B cell (primary cell): ENCODE data around the gene FUT3. TPM values are rescaled to one million over a fixed set of nuclear protein-coding genes. Genes with fewer than 3 reads are reported as not detected.

Experiments used
- ATAC-seq: fragments of 200-7000 bp; cut with Tn5 transposase; one replicate; pipeline ENCODE4 v1.10.0; 2021; ENCODE audit warnings: low read depth, mild to moderate bottlenecking, moderate number of reproducible peaks, moderate library complexity
- CTCF ChIA-PET: fragments of 350-600 bp; sonication (Branson Sonifier 250); formaldehyde crosslinking; loops from one replicate; lab custom pipeline; 2021; ENCODE audit warnings: antibody characterized with exemption, inconsistent platforms; lab: Charles Lee
- POLR2A ChIA-PET: fragments of 350-600 bp; sonication (Branson Sonifier 250); formaldehyde crosslinking; loops from one replicate; lab custom pipeline; 2021; ENCODE audit warnings: antibody characterized with exemption; lab: Charles Lee
- DNase-seq: peaks from one replicate; pipeline ENCODE4 v3.0.0; 2013
- H2AFZ ChIP-seq: 2 replicates; pipeline ENCODE4 v1.6.1; 2012; ENCODE audit warnings: mild to moderate bottlenecking, low read depth, low read length; ENCODE audit not compliant: insufficient read depth, poor library complexity, severe bottlenecking
- H3K27ac ChIP-seq, 2 donors: 1 replicate in 1 of 2; 2 replicates in 1 of 2; pipeline ENCODE4 v1.5.1; 2012 to 2013; ENCODE audit warnings: low read length in 2 of 2, mild to moderate bottlenecking in 2 of 2, moderate library complexity in 1 of 2
- H3K27me3 ChIP-seq, 4 experiments: fragments of 200-600 bp in 1 of 4; sonication (generic) in 1 of 4; replicated peaks in 1 of 4; 1 replicate in 2 of 4; 2 replicates in 2 of 4; pipeline versions ENCODE4 v1.6.1 to v1.7.0; 2013 to 2016; ENCODE audit warnings: low read length in 3 of 4, mild to moderate bottlenecking in 2 of 4, mixed read lengths in 1 of 4, moderate library complexity in 1 of 4; ENCODE audit not compliant: insufficient read depth in 4 of 4, control insufficient read depth in 3 of 4; ENCODE audit errors: control extremely low read depth in 1 of 4
- H3K36me3 ChIP-seq, 2 experiments: replicated peaks in 1 of 2; 1 replicate in 1 of 2; 2 replicates in 1 of 2; pipeline versions ENCODE4 v1.6.1 to v1.7.1; 2013; ENCODE audit warnings: low read length in 1 of 2; ENCODE audit not compliant: insufficient read depth in 2 of 2, control insufficient read depth in 1 of 2; ENCODE audit errors: control extremely low read depth in 1 of 2, extremely low read depth in 1 of 2
- H3K4me1 ChIP-seq, 2 donors: fragments of 200-600 bp in 1 of 2; sonication (generic) in 1 of 2; 1 replicate in 1 of 2; 2 replicates in 1 of 2; pipeline versions ENCODE4 v1.5.1 to v1.6.1; 2013 to 2017; ENCODE audit warnings: low read length in 2 of 2; ENCODE audit not compliant: control insufficient read depth in 2 of 2, insufficient read depth in 2 of 2
- H3K4me2 ChIP-seq: replicated peaks from 2 replicates; pipeline ENCODE3; 2012; ENCODE audit warnings: mild to moderate bottlenecking, low read depth, low read length; ENCODE audit not compliant: poor library complexity, severe bottlenecking
- H3K4me3 ChIP-seq, 5 experiments: fragments of 200-600 bp in 1 of 5; sonication (generic) in 1 of 5; 1 replicate in 3 of 5; 2 replicates in 2 of 5; pipeline versions ENCODE4 v1.5.1 to v1.7.0; 2011 to 2016; ENCODE audit warnings: low read length in 4 of 5, mild to moderate bottlenecking in 4 of 5, low read depth in 2 of 5, control low read depth in 1 of 5, moderate library complexity in 1 of 5; ENCODE audit not compliant: insufficient read depth in 1 of 5; ENCODE audit errors: control extremely low read depth in 1 of 5, extremely low read depth in 1 of 5
- H3K79me2 ChIP-seq: fragments of 200-600 bp; sonication (generic); one replicate; pipeline ENCODE4 v1.6.0; 2016; ENCODE audit warnings: low read length; ENCODE audit not compliant: control insufficient read depth, insufficient read depth
- H3K9ac ChIP-seq: fragments of 200-600 bp; sonication (generic); 2 replicates; pipeline ENCODE4 v1.6.1; 2017; ENCODE audit warnings: mild to moderate bottlenecking, low read length, moderate library complexity
- H3K9me3 ChIP-seq, 3 donors: one replicate each; pipeline versions ENCODE4 v1.6.1 to v1.7.1; 2013; ENCODE audit warnings: low read length in 2 of 3; ENCODE audit not compliant: control insufficient read depth in 2 of 3, insufficient read depth in 1 of 3; ENCODE audit errors: control extremely low read depth in 1 of 3
- H4K20me1 ChIP-seq: 2 replicates; pipeline ENCODE4 v1.6.0; 2012; ENCODE audit warnings: mild to moderate bottlenecking, low read length; ENCODE audit not compliant: insufficient read depth, control insufficient read depth, poor library complexity, severe bottlenecking
- H3K27ac Mint-ChIP-seq: one replicate; pipeline ENCODE4 v1.8.0; 2021; ENCODE audit warnings: mixed read lengths
- H3K27me3 Mint-ChIP-seq: one replicate; pipeline ENCODE4 v1.8.0; 2021; ENCODE audit warnings: mixed read lengths
- H3K4me1 Mint-ChIP-seq: one replicate; pipeline ENCODE4 v1.8.0; 2021; ENCODE audit warnings: mixed read lengths
- H3K4me3 Mint-ChIP-seq: one replicate; pipeline ENCODE4 v1.8.0; 2021; ENCODE audit warnings: mixed read lengths
- H3K9me3 Mint-ChIP-seq: one replicate; pipeline ENCODE4 v1.8.0; 2022; ENCODE audit warnings: mixed read lengths; ENCODE audit not compliant: insufficient read depth
- CTCF ChIP-seq: fragments of 200-600 bp; IDR thresholded peaks from one replicate; pipeline ENCODE4 v1.8.0; 2022; ENCODE audit warnings: antibody characterized with exemption, mild to moderate bottlenecking
- EZH2 ChIP-seq: IDR thresholded peaks from 2 replicates; pipeline ENCODE4 v1.6.1; 2012; ENCODE audit warnings: borderline replicate concordance, low read depth, mild to moderate bottlenecking, moderate library complexity, low read length; ENCODE audit not compliant: insufficient read depth, poor library complexity, severe bottlenecking
- WGBS: methylation state at CpG from one replicate; pipeline ENCODE4 v1.1.5; 2013; ENCODE audit warnings: missing lambda C conversion rate; ENCODE audit not compliant: insufficient coverage; 5-methylcytosine and 5-hydroxymethylcytosine counted together
- intact Hi-C: fragments of 100-400 bp; cut with micrococcal nuclease; formaldehyde crosslinking; loops from one replicate; pipeline ENCODE4 v1.10.0; 2022
- polyA plus RNA-seq: library from polyadenylated mRNA; depleted of rRNA; stranded (reverse); fragments of >200 nt; gene quantifications from 2 replicates; pipeline ENCODE4 v1.2.3, GENCODE V29; 2012
- total RNA-seq, 2 donors: library from RNA; stranded (reverse); fragments of 120-200 nt in 1 of 2; gene quantifications; 1 replicate in 1 of 2; 2 replicates in 1 of 2; pipeline versions ENCODE4 v1.2.3 to v1.2.4, GENCODE V29; 2013 to 2022

Gene FUT3
- total and polyA plus RNA-seq, 2 donors (not counting 1 experiment from before 2014, with no cell fraction given), result not detected

GRCh38 chr19:5882421-5882968, 31.2 kb upstream of the FUT3 start:
- Mint-ChIP-seq H3K4me1 (peaks cover 2% of the 10 kb centered on the region), H3K4me3 (no peak overlapping the region), H3K27ac (no peak overlapping the region), H3K9me3 (no peaks in the 10 kb centered on the region), H3K27me3 (peaks cover 15% of the 10 kb centered on the region)
- WGBS, result 33% methylated on average over 5 of the region's 9 CpGs
- Histone ChIP-seq H3K9ac (no peak overlapping the region), H3K27ac (no peak overlapping the region), H3K27me3 (peaks cover 0 to 18% (median 0%) of the 10 kb centered on the region in 4 experiments), H3K4me1 (no peaks in the 10 kb centered on the region), H3K36me3 (no peaks in the 10 kb centered on the region), H4K20me1 (no peaks in the 10 kb centered on the region), H3K9me3 (peaks cover 0 to 5% (median 0%) of the 10 kb centered on the region in 3 donors), H3K4me3 (no peak overlapping the region), H3K79me2 (no peaks in the 10 kb centered on the region), H2AFZ (no peak overlapping the region), H3K4me2 (no peak overlapping the region)
- no peak for DNase-seq
- intact Hi-C loops, result no loop called here
- ATAC-seq, result no peak
- TF ChIP-seq CTCF, result no peak
- TF ChIP-seq EZH2, result no peak
- ChIA-PET CTCF (no interaction called here), POLR2A (no interaction called here)

GRCh38 chr19:5881543-5882299, 30.5 kb upstream of the FUT3 start:
- Histone ChIP-seq H3K9ac (no peak overlapping the region), H3K9me3 (peaks cover 0 to 5% (median 0%) of the 10 kb centered on the region in 3 donors), H3K27me3 (peaks cover 0 to 17% (median 1%) of the 10 kb centered on the region in 4 experiments), H2AFZ (no peak overlapping the region), H3K27ac (no peak overlapping the region), H3K36me3 (no peaks in the 10 kb centered on the region), H3K4me3 (no peak overlapping the region), H3K4me2 (no peak overlapping the region), H3K79me2 (no peaks in the 10 kb centered on the region), H4K20me1 (no peaks in the 10 kb centered on the region), H3K4me1 (no peaks in the 10 kb centered on the region)
- H3K27me3 Mint-ChIP-seq, result peaks cover 19% of the 10 kb centered on the region
- peaks cover 2% of the 10 kb centered on the region for H3K4me1 Mint-ChIP-seq
- ChIA-PET CTCF (no interaction called here), POLR2A (no interaction called here)
- H3K27ac Mint-ChIP-seq, result no peak overlapping the region
- no peak for TF ChIP-seq EZH2
- TF ChIP-seq CTCF, result no peak
- H3K4me3 Mint-ChIP-seq, result no peak overlapping the region
- 75% methylated on average over 4 of the region's 19 CpGs for WGBS
- ATAC-seq (no peak), DNase-seq (no peak)
- no peaks in the 10 kb centered on the region for H3K9me3 Mint-ChIP-seq
- intact Hi-C loops, result no loop called here
